WTC11 (cell line): ENCODE measurements around the gene SRD5A2. TPM values are rescaled to one million over a fixed set of nuclear protein-coding genes. Genes with fewer than 3 reads are reported as not detected.

Source experiments
- ATAC-seq: fragments of 200-7000 bp; cut with Tn5 transposase; 2 replicates; pipeline ENCODE4 v1.10.0; 2021; ENCODE audit warnings: mild to moderate bottlenecking, moderate library complexity
- CTCF ChIA-PET: fragments of 300-600 bp; sonication (Branson Sonifier 250); formaldehyde crosslinking; loops from one replicate; lab custom pipeline; 2021; ENCODE audit warnings: antibody characterized with exemption; lab: Charles Lee
- POLR2A ChIA-PET: fragments of 350-600 bp; sonication (Branson Sonifier 250); formaldehyde crosslinking; loops from one replicate; lab custom pipeline; 2021; ENCODE audit warnings: antibody characterized with exemption; lab: Charles Lee
- DNase-seq: peaks from one replicate; pipeline ENCODE4 v3.0.0; 2021; ENCODE audit warnings: low spot score
- H3K27ac Mint-ChIP-seq: 2 replicates; pipeline ENCODE4 v1.8.0; 2021; ENCODE audit warnings: mixed read lengths
- H3K27me3 Mint-ChIP-seq: 2 replicates; pipeline ENCODE4 v1.8.0; 2021; ENCODE audit warnings: low read depth, mild to moderate bottlenecking, moderate library complexity, mixed read lengths
- H3K36me3 Mint-ChIP-seq: 2 replicates; pipeline ENCODE4 v1.8.0; 2021; ENCODE audit warnings: mixed read lengths
- H3K4me1 Mint-ChIP-seq: 2 replicates; pipeline ENCODE4 v1.8.0; 2022; ENCODE audit warnings: mixed read lengths
- H3K4me3 Mint-ChIP-seq: 2 replicates; pipeline ENCODE4 v1.8.0; 2021; ENCODE audit warnings: mild to moderate bottlenecking, moderate library complexity, mixed read lengths
- H3K9me3 Mint-ChIP-seq: 2 replicates; pipeline ENCODE4 v1.8.0; 2021; ENCODE audit warnings: mixed read lengths
- ARID4B ChIP-seq: sonication (generic); formaldehyde crosslinking; IDR thresholded peaks from 2 replicates; pipeline ENCODE4 v1.8.0; 2023; ENCODE audit warnings: missing genetic modification reagents, mild to moderate bottlenecking, borderline replicate concordance
- ATF1 ChIP-seq: sonication (generic); formaldehyde crosslinking; IDR thresholded peaks from 2 replicates; pipeline ENCODE4 v1.8.1; 2023; ENCODE audit warnings: mild to moderate bottlenecking, moderate library complexity, missing genetic modification reagents
- CTCF ChIP-seq: fragments of 200-600 bp; IDR thresholded peaks from 2 replicates; pipeline ENCODE4 v1.8.0; 2022; ENCODE audit warnings: antibody characterized with exemption
- FOXJ3 ChIP-seq: sonication (generic); formaldehyde crosslinking; IDR thresholded peaks from 2 replicates; pipeline ENCODE4 v1.9.0; 2021; ENCODE audit warnings: missing genetic modification reagents, mild to moderate bottlenecking, borderline replicate concordance
- FOXK1 ChIP-seq: sonication (generic); formaldehyde crosslinking; IDR thresholded peaks from 2 replicates; pipeline ENCODE4 v1.8.0; 2022; ENCODE audit warnings: mild to moderate bottlenecking, moderate library complexity, missing genetic modification reagents
- GTF2I ChIP-seq: fragments of 250-450 bp; sonication (Bioruptor Pico); conservative IDR thresholded peaks from 2 replicates; pipeline ENCODE4 v1.4.0; 2021; ENCODE audit warnings: mild to moderate bottlenecking
- IRF2 ChIP-seq: sonication (generic); formaldehyde crosslinking; IDR thresholded peaks from 2 replicates; pipeline ENCODE4 v1.8.0; 2022; ENCODE audit warnings: low read depth, missing genetic modification reagents, borderline replicate concordance
- JAZF1 ChIP-seq: fragments of 250-450 bp; sonication (Bioruptor Pico); IDR thresholded peaks from 2 replicates; pipeline ENCODE4 v1.9.0; 2021; ENCODE audit warnings: moderate library complexity, mild to moderate bottlenecking, inconsistent platforms
- MXD4 ChIP-seq: fragments of 250-450 bp; sonication (Bioruptor Pico); IDR thresholded peaks from 2 replicates; pipeline ENCODE4 v1.8.0; 2021; ENCODE audit warnings: mild to moderate bottlenecking, moderate library complexity, borderline replicate concordance
- MYBL2 ChIP-seq: sonication (generic); formaldehyde crosslinking; IDR thresholded peaks from 2 replicates; pipeline ENCODE4 v1.8.1; 2023; ENCODE audit warnings: mild to moderate bottlenecking, moderate library complexity, missing genetic modification reagents
- NFE2L1 ChIP-seq: sonication (generic); formaldehyde crosslinking; IDR thresholded peaks from 2 replicates; pipeline ENCODE4 v1.8.1; 2023; ENCODE audit warnings: missing genetic modification reagents
- NFYB ChIP-seq: sonication (generic); formaldehyde crosslinking; conservative IDR thresholded peaks from 2 replicates; pipeline ENCODE4 v1.8.0; 2022; ENCODE audit warnings: low read depth, missing genetic modification reagents
- OVOL2 ChIP-seq: fragments of 250-450 bp; sonication (Bioruptor Pico); IDR thresholded peaks from 2 replicates; pipeline ENCODE4 v1.9.0; 2021; ENCODE audit warnings: mild to moderate bottlenecking, borderline replicate concordance
- PRRX2 ChIP-seq: fragments of 250-450 bp; sonication (Bioruptor Pico); IDR thresholded peaks from 2 replicates; pipeline ENCODE4 v1.8.0; 2021; ENCODE audit warnings: mild to moderate bottlenecking
- TEAD1 ChIP-seq: sonication (generic); formaldehyde crosslinking; IDR thresholded peaks from 2 replicates; pipeline ENCODE4 v1.8.0; 2022; ENCODE audit warnings: mild to moderate bottlenecking, missing genetic modification reagents
- ZBTB43 ChIP-seq: sonication (generic); formaldehyde crosslinking; IDR thresholded peaks from 2 replicates; pipeline ENCODE4 v1.8.1; 2023; ENCODE audit warnings: mild to moderate bottlenecking, missing genetic modification reagents
- ZNF281 ChIP-seq: sonication (generic); formaldehyde crosslinking; IDR thresholded peaks from 2 replicates; pipeline ENCODE4 v1.8.0; 2023; ENCODE audit warnings: mild to moderate bottlenecking, missing genetic modification reagents
- ZNF396 ChIP-seq: fragments of 250-450 bp; sonication (Bioruptor Pico); IDR thresholded peaks from 2 replicates; pipeline ENCODE4 v1.8.0; 2021; ENCODE audit warnings: mild to moderate bottlenecking, moderate library complexity, borderline replicate concordance
- ZNF423 ChIP-seq: fragments of 250-450 bp; sonication (Bioruptor Pico); IDR thresholded peaks from 2 replicates; pipeline ENCODE4 v2.1.2; 2022; ENCODE audit warnings: mild to moderate bottlenecking, moderate library complexity
- ZNF532 ChIP-seq: fragments of 250-450 bp; sonication (Bioruptor Pico); IDR thresholded peaks from 2 replicates; pipeline ENCODE4 v1.9.0; 2021; ENCODE audit warnings: mild to moderate bottlenecking, borderline replicate concordance
- total RNA-seq: library from RNA; stranded (reverse); gene quantifications from 3 replicates; pipeline ENCODE4 v1.2.3, GENCODE V29; 2021

Gene SRD5A2
- total RNA-seq, 1 experiment from 2014 or later = 0.07 TPM

- Mint-ChIP-seq H3K9me3 (no peaks in the 10 kb centered on the region), H3K36me3 (no peaks in the 10 kb centered on the region), H3K4me1 (peaks cover 4% of the 10 kb centered on the region; the same call in 1 of the 2 replicates), H3K27ac (no peak overlapping the region), H3K4me3 (no peak overlapping the region), H3K27me3 (no peaks in the 10 kb centered on the region)
- ChIA-PET POLR2A (no interaction called here), CTCF (no interaction called here)
- DNase-seq (no peak), ATAC-seq (no peak)
- TF ChIP-seq MXD4 (CRISPR knock-in tag) = no peak
- no peak for TF ChIP-seq ATF1
- no peak for TF ChIP-seq NFE2L1 (CRISPR knock-in tag)
- TF ChIP-seq FOXJ3 (CRISPR knock-in tag) = no peak
- TF ChIP-seq ZBTB43 (CRISPR knock-in tag) = no peak
- TF ChIP-seq GTF2I (CRISPR knock-in tag) = no peak
Measured at GRCh38 chr2:31529256-31529655, 51.5 kb downstream of the SRD5A2 start.

GRCh38 chr2:31528823-31529222 lies 51.9 kb downstream of the SRD5A2 start:
- ChIA-PET CTCF (no interaction called here), POLR2A (no interaction called here)
- no peak overlapping the region for H3K27ac Mint-ChIP-seq
- ATAC-seq (no peak), DNase-seq (no peak)
- no peaks in the 10 kb centered on the region for H3K36me3 Mint-ChIP-seq
- H3K9me3 Mint-ChIP-seq = no peaks in the 10 kb centered on the region
- H3K4me3 Mint-ChIP-seq = no peak overlapping the region
- H3K4me1 Mint-ChIP-seq = peaks cover 4% of the 10 kb centered on the region; the same call in 1 of the 2 replicates
- H3K27me3 Mint-ChIP-seq = no peaks in the 10 kb centered on the region
- TF ChIP-seq NFE2L1 (CRISPR knock-in tag) (no peak), ZNF423 (CRISPR knock-in tag) (no peak), MYBL2 (no peak), IRF2 (CRISPR knock-in tag) (no peak), FOXK1 (CRISPR knock-in tag) (no peak), CTCF (no peak), OVOL2 (no peak), JAZF1 (CRISPR knock-in tag) (no peak), PRRX2 (no peak), TEAD1 (no peak), ZBTB43 (CRISPR knock-in tag) (no peak), ZNF532 (CRISPR knock-in tag) (no peak), ARID4B (CRISPR knock-in tag) (no peak), NFYB (no peak), ZNF396 (CRISPR knock-in tag) (no peak), ZNF281 (CRISPR knock-in tag) (no peak)
